ENCODE results near the gene STX16. TPM values are rescaled to one million over a fixed set of nuclear protein-coding genes. Genes with fewer than 3 reads are reported as not detected.

The STX16 gene
- total RNA-seq, 1 experiment from 2014 or later, result 41.9 TPM

GRCh38 chr20:58637466-58638213 is 13.4 kb upstream of the STX16 start:
- DNase-seq (ENCODE audit: low read depth, low spot score), result no peak
- no peaks in the 10 kb centered on the region for H3K9me3 ChIP-seq (ENCODE audit: control insufficient read depth, insufficient read depth, low read depth, low read length)
- in situ Hi-C loops (cut with HindIII; ENCODE audit: low pct_unique_long_range_greater_than_20kb, low sequenced_read_pairs) (no loop called here), intact Hi-C loops (cut with micrococcal nuclease; ENCODE audit: unreplicated experiment) (no loop called here)
- H3K27me3 ChIP-seq (ENCODE audit: control insufficient read depth, insufficient read depth, low read length), result no peaks in the 10 kb centered on the region
- no TSS peak for BruUV-seq (replicated peaks)
- ATAC-seq, result no peak
- H3K36me3 ChIP-seq (ENCODE audit: control insufficient read depth, insufficient read depth, low read length), result no peaks in the 10 kb centered on the region
- ChIA-PET CTCF (no interaction called here), POLR2A (no interaction called here)
- no peak overlapping the region for H3K4me3 ChIP-seq (ENCODE audit: low read depth in 2 of 2, low read length in 2 of 2)
- H3K27ac ChIP-seq (ENCODE audit: low read length), result no peak overlapping the region
- TF ChIP-seq SIN3A (IDR thresholded peaks at IDR 0.05; ENCODE audit: borderline replicate concordance, insufficient read depth, low read depth, low read length) (no peak), TCF7L2 (IDR thresholded peaks at IDR 0.05; ENCODE audit: low read depth, low read length) (no peak), REST (IDR thresholded peaks at IDR 0.05; ENCODE audit: insufficient read depth in 1 of 2, low read depth in 2 of 2, low read length in 1 of 2) (no peak), POLR2AphosphoS5 (IDR thresholded peaks at IDR 0.05; ENCODE audit: low read depth, low read length) (no peak)
- TF ChIP-seq, protein P1, sequence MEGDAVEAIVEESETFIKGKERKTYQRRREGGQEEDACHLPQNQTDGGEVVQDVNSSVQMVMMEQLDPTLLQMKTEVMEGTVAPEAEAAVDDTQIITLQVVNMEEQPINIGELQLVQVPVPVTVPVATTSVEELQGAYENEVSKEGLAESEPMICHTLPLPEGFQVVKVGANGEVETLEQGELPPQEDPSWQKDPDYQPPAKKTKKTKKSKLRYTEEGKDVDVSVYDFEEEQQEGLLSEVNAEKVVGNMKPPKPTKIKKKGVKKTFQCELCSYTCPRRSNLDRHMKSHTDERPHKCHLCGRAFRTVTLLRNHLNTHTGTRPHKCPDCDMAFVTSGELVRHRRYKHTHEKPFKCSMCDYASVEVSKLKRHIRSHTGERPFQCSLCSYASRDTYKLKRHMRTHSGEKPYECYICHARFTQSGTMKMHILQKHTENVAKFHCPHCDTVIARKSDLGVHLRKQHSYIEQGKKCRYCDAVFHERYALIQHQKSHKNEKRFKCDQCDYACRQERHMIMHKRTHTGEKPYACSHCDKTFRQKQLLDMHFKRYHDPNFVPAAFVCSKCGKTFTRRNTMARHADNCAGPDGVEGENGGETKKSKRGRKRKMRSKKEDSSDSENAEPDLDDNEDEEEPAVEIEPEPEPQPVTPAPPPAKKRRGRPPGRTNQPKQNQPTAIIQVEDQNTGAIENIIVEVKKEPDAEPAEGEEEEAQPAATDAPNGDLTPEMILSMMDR (IDR thresholded peaks at IDR 0.05), result no peak
- H3K4me1 ChIP-seq (ENCODE audit: control insufficient read depth, insufficient read depth, low read length), result no peaks in the 10 kb centered on the region

DNA sequence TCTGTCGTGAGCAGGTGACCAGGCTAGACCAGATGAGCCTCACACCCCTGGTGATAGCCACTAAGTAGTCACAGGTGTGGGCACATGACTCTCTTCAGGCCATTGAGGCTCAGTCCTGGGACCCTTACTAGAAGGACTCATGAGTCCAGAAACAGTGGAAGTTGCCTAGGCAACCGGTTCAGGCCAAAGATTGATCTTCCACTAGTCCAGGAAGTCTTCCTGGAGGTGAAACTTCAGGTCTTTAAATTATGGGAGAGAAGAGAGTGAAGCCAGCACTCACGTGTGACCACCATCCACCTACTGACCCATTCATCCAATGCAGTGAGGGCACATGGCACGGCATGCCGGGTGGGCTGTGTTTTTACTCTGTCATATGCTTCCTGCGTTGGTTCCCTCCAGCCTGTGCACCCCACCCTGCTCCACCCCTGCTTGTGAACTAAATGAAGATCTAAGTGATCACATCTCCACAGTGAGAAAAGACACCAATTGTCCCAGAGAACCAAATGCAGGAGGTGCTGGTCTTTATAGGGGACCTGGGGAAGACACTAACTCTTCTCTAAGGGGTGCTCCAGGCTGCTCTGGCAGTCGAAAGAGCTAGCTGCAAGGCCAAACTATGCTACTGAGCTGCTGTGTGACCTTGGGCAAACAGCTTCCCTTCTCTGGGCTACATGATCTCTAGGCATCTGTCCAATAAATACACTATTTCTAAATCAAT is 12.5 kb upstream of the STX16 start:
- in situ Hi-C loops (cut with HindIII; ENCODE audit: low pct_unique_long_range_greater_than_20kb, low sequenced_read_pairs) (no loop called here), intact Hi-C loops (cut with micrococcal nuclease; ENCODE audit: unreplicated experiment) (no loop called here)
- DNase-seq (ENCODE audit: low read depth, low spot score), result no peak
- Histone ChIP-seq H3K4me1 (ENCODE audit: control insufficient read depth, insufficient read depth, low read length) (no peaks in the 10 kb centered on the region), H3K27me3 (ENCODE audit: control insufficient read depth, insufficient read depth, low read length) (no peaks in the 10 kb centered on the region), H3K27ac (ENCODE audit: low read length) (no peak overlapping the region), H3K36me3 (ENCODE audit: control insufficient read depth, insufficient read depth, low read length) (no peaks in the 10 kb centered on the region), H3K9me3 (ENCODE audit: control insufficient read depth, insufficient read depth, low read depth, low read length) (no peaks in the 10 kb centered on the region), H3K4me3 (ENCODE audit: low read depth in 2 of 2, low read length in 2 of 2) (no peak overlapping the region)
- no TSS peak for BruUV-seq (replicated peaks)
- CTCF ChIA-PET, result interaction anchor here (0.6 to 0.7 kb wide), 2 partner anchors 161 to 201 kb away, joined by 3 read pairs; no protein-coding TSS in a partner anchor
- TF ChIP-seq, protein P1 (IDR thresholded peaks at IDR 0.05), result no peak
- TF ChIP-seq REST (IDR thresholded peaks at IDR 0.05; ENCODE audit: insufficient read depth in 1 of 2, low read depth in 2 of 2, low read length in 1 of 2) (no peak), POLR2AphosphoS5 (IDR thresholded peaks at IDR 0.05; ENCODE audit: low read depth, low read length) (no peak)
- POLR2A ChIA-PET, result no interaction called here
- ATAC-seq, result no peak
